ENCODE results near the gene GRIA1.
A peak's percentile ranks its signal among the peaks of the same experiment; 100 is the strongest.

The GRIA1 gene

GRCh38 chr5:153613144-153613543 is 122.7 kb downstream of the GRIA1 start:
- DNase-seq (ENCODE audit: low spot score): no peak

- DNase-seq (ENCODE audit: low spot score): no peak
Measured at GRCh38 chr5:153613672-153614071, 123.2 kb downstream of the GRIA1 start.

DNA sequence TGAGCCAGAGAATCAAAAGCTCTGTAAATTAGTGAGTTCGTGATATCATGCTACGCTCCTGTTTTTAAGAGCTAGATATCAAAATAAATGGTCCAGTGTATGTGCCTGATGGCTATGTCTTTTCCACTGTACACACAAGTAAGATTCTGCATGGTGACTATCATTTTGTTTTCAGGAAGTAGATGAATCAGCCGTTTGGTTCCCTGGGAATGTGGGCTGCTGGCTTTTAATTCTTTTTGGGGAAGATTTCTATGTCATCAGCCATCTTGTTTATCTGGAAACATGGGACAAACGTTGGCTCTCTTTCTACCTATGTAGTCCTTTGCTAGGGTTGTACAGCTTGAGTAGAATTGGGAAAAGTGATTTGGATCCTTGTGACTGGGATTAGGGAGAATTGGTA is 126.7 kb downstream of the GRIA1 start:
- no peak for DNase-seq (ENCODE audit: low spot score)

- DNase-seq (ENCODE audit: low spot score): no peak
Measured at GRCh38 chr5:153618307-153618706, 127.8 kb downstream of the GRIA1 start.

DNA sequence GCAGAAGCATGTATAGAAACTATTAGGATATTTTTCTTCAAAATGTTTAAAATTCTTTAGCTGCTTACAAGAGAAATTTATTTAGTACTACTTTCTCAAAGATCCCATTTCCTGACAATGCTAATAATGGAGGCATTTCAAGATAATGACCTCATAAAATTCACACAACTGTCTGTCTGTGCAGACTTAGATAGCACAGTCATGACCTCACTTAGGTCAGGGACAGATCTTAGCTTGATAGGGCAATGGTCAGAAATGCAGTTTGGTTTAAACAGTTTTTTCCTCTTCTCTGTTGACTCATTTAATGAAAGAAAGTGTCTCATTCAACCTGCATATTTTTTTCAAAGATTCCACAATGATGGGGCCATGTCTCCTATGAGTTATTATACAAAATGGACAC is 128.4 kb downstream of the GRIA1 start:
- peak; percentile 2 for DNase-seq (ENCODE audit: low spot score)

- peak; percentile 0 for DNase-seq (ENCODE audit: low spot score)
Measured at GRCh38 chr5:153619771-153620170, 129.3 kb downstream of the GRIA1 start.

GRCh38 chr5:153623124-153623523 is 132.7 kb downstream of the GRIA1 start:
- DNase-seq (ENCODE audit: low spot score): no peak

DNA sequence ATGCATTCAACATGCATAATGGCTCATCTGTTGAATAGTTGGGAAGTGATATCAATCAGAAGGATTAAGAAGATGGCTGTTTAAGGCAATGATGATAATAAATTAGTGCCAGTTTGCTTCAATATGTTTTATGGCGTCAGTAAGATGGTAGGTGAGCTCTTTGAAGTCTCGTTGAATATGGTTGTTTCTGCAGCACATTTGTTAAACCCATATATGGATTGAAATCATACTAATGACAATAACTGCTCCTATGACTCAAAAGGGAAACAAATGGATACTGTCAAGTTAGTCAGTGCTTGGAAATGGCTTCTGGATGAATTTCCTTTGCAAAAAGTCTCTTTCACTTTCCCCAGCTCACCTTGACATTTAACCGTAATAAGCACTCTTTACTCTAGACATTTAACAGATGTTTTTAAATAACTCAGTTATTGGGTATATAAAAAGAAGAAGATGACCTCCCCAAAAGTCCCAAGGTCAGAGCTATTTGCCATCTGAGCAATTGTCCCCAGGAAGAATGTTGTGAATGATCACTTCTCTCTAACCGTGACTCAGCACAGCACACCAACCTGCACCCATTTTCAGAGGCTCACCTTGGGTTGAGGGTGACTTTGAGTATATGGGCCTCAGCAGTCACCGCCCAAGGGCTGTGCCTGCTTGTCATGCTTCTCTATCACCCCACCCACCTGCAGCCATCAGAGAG is 133.4 kb downstream of the GRIA1 start:
- no peak for DNase-seq (ENCODE audit: low spot score)

- no peak for DNase-seq (ENCODE audit: low spot score)
Measured at GRCh38 chr5:153624451-153624765, 133.9 kb downstream of the GRIA1 start.

DNA sequence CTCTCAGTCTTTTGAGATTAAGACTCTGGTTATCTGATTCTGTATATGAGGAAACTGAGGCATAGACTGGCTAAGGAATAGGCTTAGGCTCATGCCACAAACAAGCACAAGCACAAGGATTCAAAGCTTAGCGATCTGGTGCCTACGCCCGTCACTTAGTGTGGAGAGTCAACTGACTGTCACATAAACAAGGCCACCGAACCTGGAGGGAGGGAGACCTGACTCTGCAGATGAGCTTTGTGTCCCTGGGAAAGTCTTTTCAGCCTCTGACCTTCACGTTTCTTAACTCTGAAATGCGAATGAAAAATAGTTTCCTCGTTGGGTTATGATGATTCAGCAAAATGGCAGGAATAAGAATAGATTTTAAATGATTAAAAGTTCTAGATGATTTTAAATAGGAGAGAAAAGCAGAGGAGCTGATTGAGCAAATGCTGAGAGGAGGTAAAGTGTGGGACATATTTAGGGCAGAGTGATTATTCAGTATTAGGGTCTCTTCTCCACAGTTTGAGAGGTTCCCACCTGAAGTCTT is 135.4 kb downstream of the GRIA1 start:
- DNase-seq (ENCODE audit: low spot score): no peak

GRCh38 chr5:153626836-153627235 is 136.4 kb downstream of the GRIA1 start:
- no peak for DNase-seq (ENCODE audit: low spot score)

DNA sequence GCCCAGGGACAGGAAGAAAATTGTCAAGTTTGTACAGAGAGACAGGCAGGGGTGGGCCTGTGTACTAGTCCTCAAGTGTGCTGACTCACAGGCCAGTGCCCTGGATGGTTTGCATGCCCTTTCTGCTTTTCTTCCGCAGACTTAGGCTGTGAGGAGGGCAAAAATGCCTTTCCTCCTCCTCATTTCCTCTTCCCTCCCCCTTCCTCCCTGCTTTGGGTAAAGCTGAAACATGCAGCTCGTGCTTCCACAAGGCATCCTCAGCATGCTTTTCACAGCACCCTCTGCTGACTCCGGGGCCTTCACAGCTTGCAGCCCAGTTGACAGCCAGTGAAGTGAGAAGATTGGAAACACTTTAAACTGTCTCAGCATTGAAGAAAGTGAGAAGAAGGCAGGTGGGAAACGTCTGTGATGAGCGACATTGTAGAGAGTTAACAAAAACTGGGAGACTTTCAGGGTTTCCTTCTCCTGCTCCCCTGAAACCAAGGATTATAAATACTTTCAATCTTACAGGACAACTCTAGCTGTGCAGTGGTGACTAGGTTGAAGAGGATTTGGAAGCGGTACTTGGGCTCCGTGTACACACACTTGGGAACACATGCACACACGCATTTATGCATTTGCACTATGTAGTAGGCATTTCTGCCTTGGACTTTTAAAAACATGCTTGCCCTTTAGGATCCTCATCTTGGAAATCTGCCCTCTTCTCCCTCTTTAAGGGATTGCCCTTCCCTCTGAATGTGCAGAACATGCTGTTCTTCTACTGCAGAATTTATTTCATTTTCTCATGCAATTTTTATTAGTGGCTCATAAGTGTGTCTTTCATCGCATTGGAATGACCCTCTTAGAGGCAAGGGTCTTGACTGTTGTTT is 138.8 kb downstream of the GRIA1 start:
- DNase-seq (ENCODE audit: low spot score): peak; percentile 1

DNA sequence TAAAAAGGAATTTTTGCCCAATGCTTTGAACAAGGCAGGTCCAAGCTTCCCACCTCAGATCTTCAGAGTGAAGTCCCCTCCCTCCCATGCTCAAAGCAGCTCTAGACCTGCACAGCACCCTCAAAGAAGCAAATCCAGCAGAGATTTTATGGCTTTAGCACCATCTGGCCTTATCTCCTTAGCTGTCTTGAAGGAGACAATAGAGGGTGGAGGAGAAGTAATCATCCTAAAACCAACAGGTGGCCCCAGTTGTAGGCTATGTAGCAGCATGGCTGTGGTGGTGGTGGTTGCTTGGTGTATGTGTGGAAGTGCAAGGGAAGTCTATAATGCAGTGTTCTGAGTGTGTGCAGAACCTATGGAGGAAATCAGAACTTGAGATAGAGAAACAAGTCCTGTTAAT is 140.1 kb downstream of the GRIA1 start:
- no peak for DNase-seq (ENCODE audit: low spot score)

DNA sequence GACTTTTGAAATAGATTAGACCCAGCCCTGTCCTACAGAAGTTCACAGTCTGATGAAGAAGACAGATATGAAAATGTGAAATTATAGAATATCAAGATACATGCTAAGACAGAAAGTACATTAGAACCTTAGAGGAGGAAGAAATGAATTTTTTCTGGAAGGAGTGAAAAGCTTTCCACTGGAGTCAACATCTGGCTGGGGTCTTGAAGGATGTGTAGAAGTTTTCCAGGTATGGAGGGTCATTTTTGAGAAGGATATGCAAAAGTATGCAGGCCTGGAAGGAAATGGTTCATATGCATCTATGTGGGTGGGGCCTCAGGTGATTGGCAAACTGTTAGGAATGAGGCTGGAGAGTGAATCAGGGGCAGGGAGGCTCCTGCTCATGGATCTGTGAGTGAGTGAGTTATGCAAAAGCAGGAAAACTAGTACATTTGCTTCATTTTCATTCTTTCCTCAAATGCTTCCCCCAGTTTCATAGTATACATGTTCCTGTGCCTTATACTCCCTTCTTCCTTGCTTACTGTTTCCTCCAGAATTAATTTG is 142.3 kb downstream of the GRIA1 start:
- no peak for DNase-seq (ENCODE audit: low spot score)

GRCh38 chr5:153636670-153637451 is 146.4 kb downstream of the GRIA1 start:
- no peak for DNase-seq (ENCODE audit: low spot score)

DNA sequence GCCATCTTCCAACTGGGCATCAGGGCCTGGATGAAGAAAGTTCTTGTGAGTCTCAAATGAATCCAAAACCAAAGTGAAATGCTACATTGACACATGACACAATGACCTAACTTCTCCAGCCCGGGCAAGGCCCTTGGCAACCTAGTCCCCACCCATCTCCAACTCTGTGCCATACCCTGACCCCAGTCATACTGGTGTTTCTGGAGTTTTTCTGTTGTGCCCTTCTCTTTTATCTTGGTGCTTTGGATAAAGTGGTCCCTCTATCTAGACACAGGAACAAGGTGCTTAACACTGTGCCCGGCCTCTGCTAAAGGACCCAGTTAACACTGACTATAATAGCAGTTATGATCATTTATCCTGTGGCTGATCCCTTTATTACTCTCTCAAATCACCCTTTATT is 149.8 kb downstream of the GRIA1 start:
- DNase-seq (ENCODE audit: low spot score): no peak

GRCh38 chr5:153641183-153641688 is 150.8 kb downstream of the GRIA1 start:
- no peak for DNase-seq (ENCODE audit: low spot score)

- DNase-seq (ENCODE audit: low spot score): peak; percentile 38
Measured at GRCh38 chr5:153654504-153655200, 164.2 kb downstream of the GRIA1 start.

DNA sequence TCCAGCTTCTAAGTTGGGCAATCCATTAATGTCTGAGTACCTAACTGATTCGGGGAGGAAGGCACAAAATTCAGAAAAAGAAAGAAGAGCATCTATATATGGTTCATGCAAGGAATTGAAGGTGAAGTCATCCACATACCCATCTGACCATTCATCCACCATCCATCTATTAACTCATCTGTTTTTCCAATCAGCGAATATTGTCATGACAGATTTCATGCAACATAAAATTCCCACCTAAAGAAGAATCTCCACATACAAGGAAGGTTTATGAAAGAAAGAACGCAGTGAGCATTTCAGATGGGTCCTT is 164.7 kb downstream of the GRIA1 start:
- DNase-seq (ENCODE audit: low spot score): no peak

GRCh38 chr5:153658149-153658548 is 167.7 kb downstream of the GRIA1 start:
- DNase-seq (ENCODE audit: low spot score): no peak

DNA sequence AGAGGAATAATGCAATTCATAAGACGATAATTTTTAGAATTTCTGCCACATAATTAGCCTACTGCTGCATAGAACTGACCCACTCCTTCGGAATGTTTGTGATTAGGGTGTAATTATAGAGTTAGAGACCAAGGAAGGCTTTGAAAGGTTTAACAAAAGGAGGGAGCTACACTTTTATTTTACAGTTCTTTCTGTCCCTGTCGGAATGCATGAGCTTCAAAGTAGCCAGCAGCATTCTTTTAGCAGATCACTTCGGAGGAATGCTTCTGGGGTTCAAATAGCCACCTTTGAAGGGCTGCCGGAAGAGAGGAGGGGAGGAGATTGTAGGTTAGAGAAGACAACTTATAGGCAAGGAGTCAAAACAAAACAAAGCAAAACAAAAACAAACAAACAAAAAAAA is 168.1 kb downstream of the GRIA1 start:
- no peak for DNase-seq (ENCODE audit: low spot score)
